KMS-11 (cell line): ENCODE data around the gene CALHM1.

Source experiments
- H2AFZ ChIP-seq: fragments of 200-600 bp; sonication (generic); 2 replicates; pipeline ENCODE4 v1.6.1; 2016; ENCODE audit warnings: antibody characterized with exemption, mixed run types, low read depth
- H3K27ac ChIP-seq: fragments of 200-600 bp; sonication (generic); 2 replicates; pipeline ENCODE4 v1.6.1; 2016; ENCODE audit warnings: mild to moderate bottlenecking, mixed run types
- H3K27me3 ChIP-seq: fragments of 200-600 bp; sonication (generic); 2 replicates; pipeline ENCODE4 v1.6.1; 2017; ENCODE audit warnings: mild to moderate bottlenecking, low read depth, mixed run types, moderate library complexity; ENCODE audit not compliant: insufficient read depth
- H3K36me3 ChIP-seq: fragments of 200-600 bp; sonication (generic); 2 replicates; pipeline ENCODE4 v1.6.1; 2017; ENCODE audit warnings: mild to moderate bottlenecking, mixed run types; ENCODE audit not compliant: insufficient read depth
- H3K4me1 ChIP-seq: fragments of 200-600 bp; sonication (generic); 2 replicates; pipeline ENCODE4 v1.6.1; 2016; ENCODE audit warnings: mild to moderate bottlenecking, low read depth, mixed run types; ENCODE audit not compliant: poor library complexity, severe bottlenecking
- H3K4me2 ChIP-seq: fragments of 200-600 bp; sonication (generic); 2 replicates; pipeline ENCODE4 v1.7.0; 2016; ENCODE audit warnings: mild to moderate bottlenecking, mixed run types
- H3K4me3 ChIP-seq: fragments of 200-600 bp; sonication (generic); IDR thresholded peaks from 2 replicates; pipeline ENCODE4 v1.6.1; 2017; ENCODE audit warnings: low read depth, low read length, mixed read lengths; ENCODE audit not compliant: insufficient read depth
- H3K79me2 ChIP-seq: fragments of 200-600 bp; sonication (generic); 2 replicates; pipeline ENCODE4 v1.6.1; 2016; ENCODE audit warnings: low read depth, mixed run types; ENCODE audit not compliant: insufficient read depth
- H3K9ac ChIP-seq: fragments of 200-600 bp; sonication (generic); 2 replicates; pipeline ENCODE4 v1.6.1; 2016; ENCODE audit warnings: mild to moderate bottlenecking, mixed run types
- H4K20me1 ChIP-seq: fragments of 200-600 bp; sonication (generic); 2 replicates; pipeline ENCODE4 v1.6.1; 2016; ENCODE audit warnings: mild to moderate bottlenecking, mixed run types; ENCODE audit not compliant: insufficient read depth
- TF ChIP-seq, protein P1 (sequence below): fragments of 200-600 bp; sonication (generic); conservative IDR thresholded peaks from 2 replicates; pipeline ENCODE4 v1.6.1; 2017; ENCODE audit warnings: low read depth, mild to moderate bottlenecking, antibody characterized with exemption, low read length, moderate library complexity, mixed read lengths

Gene CALHM1

DNA sequence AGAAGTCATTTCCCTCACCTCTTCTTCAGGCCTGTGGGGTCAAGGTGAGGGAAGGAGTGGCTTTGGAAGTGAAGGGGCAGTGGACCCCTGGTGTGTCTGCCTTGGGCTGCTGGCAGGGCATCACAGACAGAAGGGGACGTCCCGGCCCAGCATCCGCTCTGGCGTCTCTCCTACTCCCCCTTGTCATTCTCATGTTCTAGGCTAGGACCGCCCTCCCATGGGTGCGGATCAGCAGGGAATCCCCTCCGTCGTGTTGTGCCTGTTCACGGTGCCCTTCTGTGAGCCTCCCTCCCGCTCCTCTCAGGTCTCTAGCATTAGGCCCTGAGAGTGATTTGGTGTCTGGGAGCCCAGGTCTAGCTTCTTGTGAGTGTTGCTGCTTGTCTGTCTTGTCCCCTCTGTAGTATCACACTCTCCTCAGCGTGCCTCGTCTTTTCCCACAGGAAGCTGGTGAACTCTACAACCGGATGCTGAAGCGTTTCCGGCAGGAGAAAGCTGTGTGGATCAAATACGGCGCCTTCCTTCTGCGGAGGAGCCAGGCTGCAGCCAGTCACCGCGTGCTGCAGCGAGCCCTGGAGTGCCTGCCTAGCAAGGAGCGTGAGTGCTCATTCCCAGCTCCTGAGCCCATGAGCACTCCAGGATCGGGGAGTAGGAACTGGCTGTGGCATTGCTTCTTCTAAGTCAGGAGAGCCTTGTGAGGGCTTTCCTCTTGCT lies 15.1 kb downstream of the CALHM1 start:
- no peaks in the 10 kb centered on the region for H3K27me3 ChIP-seq
- H2AFZ ChIP-seq = no peak overlapping the region
- no peak overlapping the region for H3K27ac ChIP-seq
- H3K36me3 ChIP-seq = peaks cover 9% of the 10 kb centered on the region; the same call in 1 of the 2 replicates
- peaks cover 6% of the 10 kb centered on the region for H3K4me1 ChIP-seq
- no peak overlapping the region for H3K4me3 ChIP-seq
- no peak overlapping the region for H3K9ac ChIP-seq
- TF ChIP-seq, protein P1, sequence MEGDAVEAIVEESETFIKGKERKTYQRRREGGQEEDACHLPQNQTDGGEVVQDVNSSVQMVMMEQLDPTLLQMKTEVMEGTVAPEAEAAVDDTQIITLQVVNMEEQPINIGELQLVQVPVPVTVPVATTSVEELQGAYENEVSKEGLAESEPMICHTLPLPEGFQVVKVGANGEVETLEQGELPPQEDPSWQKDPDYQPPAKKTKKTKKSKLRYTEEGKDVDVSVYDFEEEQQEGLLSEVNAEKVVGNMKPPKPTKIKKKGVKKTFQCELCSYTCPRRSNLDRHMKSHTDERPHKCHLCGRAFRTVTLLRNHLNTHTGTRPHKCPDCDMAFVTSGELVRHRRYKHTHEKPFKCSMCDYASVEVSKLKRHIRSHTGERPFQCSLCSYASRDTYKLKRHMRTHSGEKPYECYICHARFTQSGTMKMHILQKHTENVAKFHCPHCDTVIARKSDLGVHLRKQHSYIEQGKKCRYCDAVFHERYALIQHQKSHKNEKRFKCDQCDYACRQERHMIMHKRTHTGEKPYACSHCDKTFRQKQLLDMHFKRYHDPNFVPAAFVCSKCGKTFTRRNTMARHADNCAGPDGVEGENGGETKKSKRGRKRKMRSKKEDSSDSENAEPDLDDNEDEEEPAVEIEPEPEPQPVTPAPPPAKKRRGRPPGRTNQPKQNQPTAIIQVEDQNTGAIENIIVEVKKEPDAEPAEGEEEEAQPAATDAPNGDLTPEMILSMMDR = no peak
- no peaks in the 10 kb centered on the region for H4K20me1 ChIP-seq
- no peak overlapping the region for H3K4me2 ChIP-seq
- H3K79me2 ChIP-seq = no peaks in the 10 kb centered on the region

DNA sequence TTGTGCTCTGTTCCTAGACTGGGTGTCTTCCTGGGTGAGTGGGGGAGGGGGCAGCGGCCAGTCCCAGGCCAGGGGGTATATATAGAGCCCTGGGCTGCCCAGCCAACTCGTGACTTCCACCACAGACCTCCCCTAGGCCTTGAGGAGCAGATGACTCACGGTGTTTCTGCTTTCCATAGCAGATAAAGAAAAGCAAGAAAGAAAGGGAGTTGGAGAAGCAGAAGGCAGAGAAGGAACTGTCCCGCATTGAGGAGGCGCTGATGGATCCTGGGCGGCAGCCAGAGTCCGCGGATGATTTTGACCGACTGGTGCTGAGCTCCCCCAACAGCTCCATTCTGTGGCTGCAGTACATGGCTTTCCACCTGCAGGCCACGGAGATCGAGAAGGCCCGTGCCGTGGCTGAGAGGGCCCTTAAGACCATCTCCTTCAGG lies 16.7 kb downstream of the CALHM1 start:
- no peak overlapping the region for H3K4me3 ChIP-seq
- peaks cover 9% of the 10 kb centered on the region; the same call in 1 of the 2 replicates for H3K36me3 ChIP-seq
- no peak overlapping the region for H2AFZ ChIP-seq
- peaks cover 6% of the 10 kb centered on the region for H3K4me1 ChIP-seq
- no peaks in the 10 kb centered on the region for H4K20me1 ChIP-seq
- H3K27me3 ChIP-seq = no peaks in the 10 kb centered on the region
- no peaks in the 10 kb centered on the region for H3K79me2 ChIP-seq
- no peak overlapping the region for H3K9ac ChIP-seq
- TF ChIP-seq, protein P1 = no peak
- H3K4me2 ChIP-seq = no peak overlapping the region
- H3K27ac ChIP-seq = no peak overlapping the region

DNA sequence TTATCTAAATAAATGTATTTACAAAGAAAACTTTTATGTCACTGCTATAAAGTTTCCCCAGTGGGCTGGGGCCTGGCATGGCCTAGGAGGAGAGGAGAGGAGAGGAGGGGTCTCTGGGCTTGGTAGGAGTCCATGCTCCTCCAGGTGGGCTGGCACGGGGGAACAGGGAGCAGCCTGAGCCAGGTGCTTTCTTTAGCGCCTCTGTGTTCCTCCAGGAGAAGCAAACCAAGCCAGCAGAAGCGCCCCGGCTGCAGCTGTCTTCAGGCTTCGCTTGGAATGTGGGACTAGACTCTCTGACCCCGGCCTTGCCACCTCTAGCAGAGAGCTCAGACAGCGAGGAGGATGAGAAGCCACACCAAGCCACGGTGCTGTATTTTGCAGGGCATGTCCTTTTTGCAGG lies 17.1 kb downstream of the CALHM1 start:
- peaks cover 6% of the 10 kb centered on the region for H3K4me1 ChIP-seq

DNA sequence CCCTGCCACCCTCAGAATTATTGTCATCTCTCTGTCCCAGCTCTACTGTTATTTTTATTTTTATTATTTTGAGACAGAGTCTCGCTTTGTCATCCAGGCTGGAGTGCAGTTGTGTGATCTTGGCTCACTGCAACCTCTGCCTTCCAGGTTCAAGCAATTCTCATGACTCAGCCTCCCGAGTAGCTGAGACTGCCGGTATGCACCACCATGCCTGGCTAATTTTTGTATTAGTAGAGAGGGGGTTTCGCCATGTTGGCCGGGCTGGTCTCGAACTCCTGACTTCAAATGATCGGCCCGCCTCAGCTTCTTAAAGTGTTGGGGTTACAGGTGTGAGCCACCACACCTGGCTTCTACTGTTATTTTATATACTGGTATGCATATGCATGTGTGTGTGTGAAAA lies 17.5 kb downstream of the CALHM1 start:
- Histone ChIP-seq H3K36me3 (peaks cover 9% of the 10 kb centered on the region; the same call in 1 of the 2 replicates), H4K20me1 (no peaks in the 10 kb centered on the region), H3K27me3 (no peaks in the 10 kb centered on the region), H3K4me1 (peaks cover 6% of the 10 kb centered on the region), H3K79me2 (no peaks in the 10 kb centered on the region), H3K4me3 (no peak overlapping the region), H3K4me2 (no peak overlapping the region), H2AFZ (no peak overlapping the region), H3K9ac (no peak overlapping the region), H3K27ac (no peak overlapping the region)
- TF ChIP-seq, protein P1 = no peak

More for the DNA sequence above, 17.1 kb downstream of the CALHM1 start:
- Histone ChIP-seq H3K36me3 (peaks cover 9% of the 10 kb centered on the region; the same call in 1 of the 2 replicates), H3K27me3 (no peaks in the 10 kb centered on the region), H4K20me1 (no peaks in the 10 kb centered on the region), H3K4me2 (no peak overlapping the region), H2AFZ (no peak overlapping the region), H3K4me3 (no peak overlapping the region), H3K27ac (no peak overlapping the region), H3K9ac (no peak overlapping the region), H3K79me2 (no peaks in the 10 kb centered on the region)
- TF ChIP-seq, protein P1 = no peak
